Pulmonary artery endothelial cell (primary cell): Measurements from ENCODE around the gene SPC24. TPM values are rescaled to one million over a fixed set of nuclear protein-coding genes. Genes with fewer than 3 reads are reported as not detected.
"Not testable (repeated sequence)": the region's sequence is repeated elsewhere in the genome, so short reads cannot be mapped to it uniquely, and the experiment has no call there.

Source experiments
- DNase-seq: peaks from one replicate; pipeline ENCODE4 v3.0.0-alpha.2; 2011; ENCODE audit warnings: low read depth, low spot score
- total RNA-seq: library from RNA; depleted of rRNA; stranded (reverse); fragments of >200 nt; gene quantifications from 2 replicates; pipeline ENCODE4 v1.2.3, GENCODE V29; 2014

The SPC24 gene
- total RNA-seq, 1 donor from 2014 or later = 108 TPM

GRCh38 chr19:11192957-11193939 lies 37.7 kb upstream of the SPC24 start:
- no peak for DNase-seq

GRCh38 chr19:11191934-11192333 lies 36.4 kb upstream of the SPC24 start:
- DNase-seq = no peak

GRCh38 chr19:11191273-11191755 lies 35.7 kb upstream of the SPC24 start:
- no peak for DNase-seq

- no peak for DNase-seq
Observed at GRCh38 chr19:11190501-11190900, 34.9 kb upstream of the SPC24 start.

GRCh38 chr19:11187441-11187840 lies 31.9 kb upstream of the SPC24 start:
- no peak for DNase-seq

- no peak for DNase-seq
Observed at GRCh38 chr19:11182994-11183393, 27.4 kb upstream of the SPC24 start.

GRCh38 chr19:11181488-11181887 lies 25.9 kb upstream of the SPC24 start:
- no peak for DNase-seq

- DNase-seq = not testable (repeated sequence)
Observed at GRCh38 chr19:11180975-11181374, 25.4 kb upstream of the SPC24 start.

- no peak for DNase-seq
Observed at GRCh38 chr19:11180346-11180745, 24.8 kb upstream of the SPC24 start.

GRCh38 chr19:11179716-11180297 lies 24.2 kb upstream of the SPC24 start:
- no peak for DNase-seq

GRCh38 chr19:11179145-11179465 lies 23.5 kb upstream of the SPC24 start:
- DNase-seq = not testable (repeated sequence)

GRCh38 chr19:11177592-11177991 lies 22.0 kb upstream of the SPC24 start:
- DNase-seq = no peak

GRCh38 chr19:11176466-11177193 lies 21.0 kb upstream of the SPC24 start:
- DNase-seq = no peak

- DNase-seq = no peak
Observed at GRCh38 chr19:11175920-11176319, 20.3 kb upstream of the SPC24 start.

- DNase-seq = no peak
Observed at GRCh38 chr19:11174336-11174735, 18.8 kb upstream of the SPC24 start.

- DNase-seq = no peak
Observed at GRCh38 chr19:11173516-11174155, 18.1 kb upstream of the SPC24 start.

- no peak for DNase-seq
Observed at GRCh38 chr19:11172576-11172975, 17.0 kb upstream of the SPC24 start.

- DNase-seq = no peak
Observed at GRCh38 chr19:11171144-11171543, 15.6 kb upstream of the SPC24 start.

- DNase-seq = no peak
Observed at GRCh38 chr19:11169896-11170678, 14.5 kb upstream of the SPC24 start.

- DNase-seq = peak; percentile 96
Observed at GRCh38 chr19:11168568-11168967, 13.0 kb upstream of the SPC24 start.
